Upper lobe of right lung (tissue), 1 donor: ENCODE data around the gene GATD1. TPM values are rescaled to one million over a fixed set of nuclear protein-coding genes. Genes with fewer than 3 reads are reported as not detected.

Source experiments
- ATAC-seq: fragments of 200-7000 bp; cut with Tn5 transposase; one replicate; pipeline ENCODE4 v1.9.1; 2020; ENCODE audit warnings: mild to moderate bottlenecking, moderate library complexity
- DNase-seq: peaks from one replicate; pipeline ENCODE4 v3.0.0-alpha.2; 2020
- H3K27ac ChIP-seq: fragments of 200-600 bp; one replicate; pipeline ENCODE4 v1.8.0; 2022
- H3K27me3 ChIP-seq: fragments of 200-600 bp; one replicate; pipeline ENCODE4 v1.8.0; 2022; ENCODE audit warnings: mild to moderate bottlenecking
- H3K36me3 ChIP-seq: fragments of 200-600 bp; one replicate; pipeline ENCODE4 v1.8.0; 2022
- H3K4me1 ChIP-seq: fragments of 200-600 bp; one replicate; pipeline ENCODE4 v1.8.0; 2022
- H3K4me3 ChIP-seq: fragments of 200-600 bp; one replicate; pipeline ENCODE4 v1.8.0; 2022; ENCODE audit warnings: mild to moderate bottlenecking
- H3K9me3 ChIP-seq: fragments of 200-600 bp; one replicate; pipeline ENCODE4 v1.8.0; 2022
- intact Hi-C: fragments of 100-400 bp; cut with DNase I; formaldehyde crosslinking; loops from one replicate; pipeline ENCODE4 v1.11.0; 2022
- total RNA-seq: library from RNA; stranded (reverse); fragmentation: NEBNext Ultra II Directional; extraction: Animal tissue kit (Norgen Biotek cat#: 25700); gene quantifications from one replicate; pipeline ENCODE4 v1.2.1, GENCODE V29; 2021
- TF ChIP-seq, protein P1 (sequence below): fragments of 200-600 bp; IDR thresholded peaks from one replicate; pipeline ENCODE4 v1.8.0; 2022; ENCODE audit warnings: antibody characterized with exemption
- donor health status: DM: no; HTN: yes; CAD: no; lungs with severe emphysema.

The GATD1 gene
- total RNA-seq, 1 donor from 2014 or later, result 62.5 TPM

- DNase-seq (peak; percentile 92), ATAC-seq (peak; percentile 84)
- Histone ChIP-seq H3K27me3 (no peaks in the 10 kb centered on the region), H3K4me1 (peaks cover 22% of the 10 kb centered on the region), H3K4me3 (peak within 1 kb of the TSS; percentile 87), H3K36me3 (no peaks in the 10 kb centered on the region), H3K27ac (peak within 1 kb of the TSS; percentile 73), H3K9me3 (no peaks in the 10 kb centered on the region)
- intact Hi-C loops, result no loop called here
- TF ChIP-seq, protein P1, sequence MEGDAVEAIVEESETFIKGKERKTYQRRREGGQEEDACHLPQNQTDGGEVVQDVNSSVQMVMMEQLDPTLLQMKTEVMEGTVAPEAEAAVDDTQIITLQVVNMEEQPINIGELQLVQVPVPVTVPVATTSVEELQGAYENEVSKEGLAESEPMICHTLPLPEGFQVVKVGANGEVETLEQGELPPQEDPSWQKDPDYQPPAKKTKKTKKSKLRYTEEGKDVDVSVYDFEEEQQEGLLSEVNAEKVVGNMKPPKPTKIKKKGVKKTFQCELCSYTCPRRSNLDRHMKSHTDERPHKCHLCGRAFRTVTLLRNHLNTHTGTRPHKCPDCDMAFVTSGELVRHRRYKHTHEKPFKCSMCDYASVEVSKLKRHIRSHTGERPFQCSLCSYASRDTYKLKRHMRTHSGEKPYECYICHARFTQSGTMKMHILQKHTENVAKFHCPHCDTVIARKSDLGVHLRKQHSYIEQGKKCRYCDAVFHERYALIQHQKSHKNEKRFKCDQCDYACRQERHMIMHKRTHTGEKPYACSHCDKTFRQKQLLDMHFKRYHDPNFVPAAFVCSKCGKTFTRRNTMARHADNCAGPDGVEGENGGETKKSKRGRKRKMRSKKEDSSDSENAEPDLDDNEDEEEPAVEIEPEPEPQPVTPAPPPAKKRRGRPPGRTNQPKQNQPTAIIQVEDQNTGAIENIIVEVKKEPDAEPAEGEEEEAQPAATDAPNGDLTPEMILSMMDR, result peak; percentile 78
Measured at GRCh38 chr11:798093-798713, 20.9 kb upstream of the GATD1 start, which contains the start of gene SLC25A22. SLC25A22 (minus strand) TSS chr11:798281; CDS start chr11:795006, 3,275 bp downstream.

- peak; percentile 88 for DNase-seq
- intact Hi-C loops, result no loop called here
- peak overlapping the region; percentile 73 for H3K27ac ChIP-seq
- TF ChIP-seq, protein P1, result no peak
- ATAC-seq, result peak; percentile 56
- no peaks in the 10 kb centered on the region for H3K9me3 ChIP-seq
- no peaks in the 10 kb centered on the region for H3K27me3 ChIP-seq
- H3K4me3 ChIP-seq, result peak overlapping the region; percentile 87
- H3K4me1 ChIP-seq, result peaks cover 22% of the 10 kb centered on the region
- H3K36me3 ChIP-seq, result no peaks in the 10 kb centered on the region
Measured at GRCh38 chr11:797296-798092, 20.2 kb upstream of the GATD1 start.

DNA sequence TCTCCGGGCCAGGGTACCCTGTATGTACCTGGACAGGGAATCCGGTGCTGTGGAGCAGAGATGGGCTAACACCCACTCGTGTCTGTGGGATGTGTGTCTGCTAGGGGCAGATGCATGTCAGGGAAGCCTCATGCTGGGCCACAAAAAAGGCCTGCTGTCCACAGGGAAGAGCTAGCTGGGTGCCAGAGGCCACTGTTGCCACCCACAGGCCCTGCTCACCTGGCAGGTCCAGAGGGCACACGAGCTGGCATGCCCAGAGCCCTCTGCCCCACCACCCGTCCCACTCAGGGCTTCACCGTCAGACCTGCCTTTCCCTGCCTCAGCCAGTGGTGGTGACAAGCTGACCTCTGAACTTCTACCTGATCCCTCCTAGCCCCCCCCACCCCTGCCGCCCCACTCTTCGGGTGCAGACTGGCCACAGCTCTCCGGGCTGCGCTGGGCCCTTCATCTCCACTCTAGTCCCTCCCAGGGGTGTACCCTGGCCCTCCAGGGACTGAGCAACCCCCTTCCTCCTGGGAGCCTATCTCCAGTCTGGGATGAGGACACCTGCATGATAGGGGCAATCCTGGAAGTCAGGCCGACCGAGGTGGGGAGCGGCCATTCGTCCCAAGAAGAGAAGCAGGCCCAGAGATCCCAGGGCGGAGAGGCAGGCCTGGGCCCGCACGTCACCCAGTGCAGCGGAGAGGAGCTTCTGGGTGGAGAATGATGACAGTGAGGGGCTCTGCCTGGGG lies 19.4 kb upstream of the GATD1 start:
- no peak for ATAC-seq

GRCh38 chr11:795634-796564 lies 18.6 kb upstream of the GATD1 start:
- H3K9me3 ChIP-seq, result no peaks in the 10 kb centered on the region
- no peaks in the 10 kb centered on the region for H3K27me3 ChIP-seq
- H3K4me3 ChIP-seq, result peak overlapping the region; percentile 87
- peaks cover 7% of the 10 kb centered on the region for H3K36me3 ChIP-seq
- intact Hi-C loops, result no loop called here
- peak overlapping the region; percentile 73 for H3K27ac ChIP-seq
- ATAC-seq (peak; percentile 75), DNase-seq (peak; percentile 92)
- TF ChIP-seq, protein P1, result no peak
- peaks cover 22% of the 10 kb centered on the region for H3K4me1 ChIP-seq

More for the DNA sequence above, 19.4 kb upstream of the GATD1 start:
- Histone ChIP-seq H3K27me3 (no peaks in the 10 kb centered on the region), H3K4me1 (peaks cover 22% of the 10 kb centered on the region), H3K27ac (peak overlapping the region; percentile 73), H3K36me3 (peaks cover 5% of the 10 kb centered on the region), H3K4me3 (peak overlapping the region; percentile 87), H3K9me3 (no peaks in the 10 kb centered on the region)
- intact Hi-C loops, result no loop called here
- DNase-seq, result no peak
- TF ChIP-seq, protein P1, result no peak
